OCI-M2 (cell line): Measurements from ENCODE around the gene C10orf120.

Experiments
- DNase-seq: peaks from one replicate; lab custom pipeline; 2025; ENCODE audit not compliant: unreplicated experiment; lab: John Stamatoyannopoulos, UW

C10orf120 gene

DNA sequence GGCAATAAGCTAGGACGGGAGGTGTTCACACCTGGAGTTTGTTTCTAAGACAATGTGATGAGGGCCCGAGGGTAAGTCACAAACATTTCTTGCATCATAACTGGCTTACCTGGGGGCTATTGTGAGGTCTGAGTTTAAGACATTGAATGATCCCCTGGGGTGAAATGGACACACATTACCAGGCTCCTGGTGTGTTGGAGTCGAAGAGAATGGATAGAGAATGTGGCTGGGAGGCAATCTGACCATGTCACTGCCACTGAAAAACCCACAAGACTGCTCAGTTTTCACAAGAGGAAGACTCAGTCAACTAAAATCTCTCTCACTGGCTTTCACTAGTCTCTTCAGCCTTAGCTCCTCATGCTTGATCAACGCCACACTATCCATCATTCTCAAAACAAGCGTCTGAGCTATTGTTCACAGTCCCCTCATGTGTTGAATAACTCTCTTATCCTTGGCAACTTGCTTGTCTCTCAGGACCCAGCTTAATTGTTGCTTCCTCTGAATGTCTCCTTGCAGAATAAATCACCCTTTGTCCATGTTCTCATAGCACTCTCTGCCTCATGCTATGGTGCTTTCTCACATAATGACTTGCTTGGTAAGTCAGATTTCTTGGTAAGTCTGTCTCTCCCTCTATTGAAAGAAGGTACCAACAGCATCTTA is at the start of gene C10orf120:
Gene C10orf120, minus strand, starts transcription at position 51 of the 660 bp plus-strand sequence. CDS start 56 bp downstream, outside the sequence.
- no peak for DNase-seq

DNA sequence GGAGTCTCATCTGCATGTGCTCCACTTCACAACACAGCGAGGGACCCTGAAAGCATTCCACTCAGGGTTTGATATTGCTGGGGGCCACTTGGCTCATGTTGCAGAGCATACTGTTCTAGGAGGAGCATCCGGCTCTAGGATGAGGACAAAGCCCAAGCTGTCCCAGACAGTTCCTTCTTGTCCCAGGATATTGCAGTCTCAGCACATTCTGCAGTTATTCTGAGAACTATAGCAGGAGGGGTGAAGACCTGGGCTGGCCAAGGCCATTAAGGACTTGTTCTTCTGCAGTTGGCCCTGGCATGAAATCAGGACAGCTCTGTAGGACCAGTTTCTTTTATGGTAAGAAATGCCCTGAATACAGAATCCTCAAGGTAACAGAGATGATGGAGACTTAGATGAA is 48.9 kb upstream of the C10orf120 start:
- no peak for DNase-seq

DNA sequence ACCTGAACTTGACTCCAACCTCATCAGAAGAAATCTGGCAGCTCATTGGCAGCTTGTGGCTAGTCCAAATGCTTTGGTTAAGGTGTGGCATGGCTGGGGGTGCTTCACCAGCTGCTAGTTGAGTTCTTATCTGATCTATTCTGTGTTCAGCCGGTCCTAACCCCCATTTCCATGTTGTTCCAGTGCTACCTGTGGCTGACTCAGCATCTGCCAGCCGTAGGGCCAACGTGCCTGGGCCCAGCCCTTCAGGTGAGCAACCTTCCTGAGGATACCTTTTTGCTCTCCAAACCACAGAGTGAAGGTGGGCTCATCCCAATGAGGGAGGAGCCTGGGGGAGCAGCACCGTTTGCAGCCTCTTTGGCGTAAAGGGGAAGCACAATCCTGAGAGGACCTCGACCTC is 46.8 kb upstream of the C10orf120 start:
- DNase-seq, result no peak

DNA sequence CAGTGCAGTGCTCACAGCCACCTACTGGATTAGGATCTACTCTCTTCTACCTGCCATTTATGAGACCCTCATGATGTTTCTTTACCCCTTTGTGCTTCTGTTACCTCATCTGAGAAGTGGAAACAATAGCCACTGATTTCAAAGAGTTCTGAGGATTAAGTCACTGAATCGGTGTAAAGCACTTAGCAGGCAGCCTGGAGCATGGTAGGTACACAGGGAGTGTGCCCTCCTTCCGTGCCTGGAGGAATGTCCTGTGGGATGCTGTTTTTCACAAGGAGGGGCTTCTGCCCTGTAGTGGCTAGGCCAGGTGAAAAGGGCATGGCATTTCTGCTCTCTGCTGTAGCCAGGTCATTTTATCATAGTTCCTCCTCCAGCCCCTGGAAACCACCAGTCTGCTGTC is 44.6 kb upstream of the C10orf120 start:
- no peak for DNase-seq

DNA sequence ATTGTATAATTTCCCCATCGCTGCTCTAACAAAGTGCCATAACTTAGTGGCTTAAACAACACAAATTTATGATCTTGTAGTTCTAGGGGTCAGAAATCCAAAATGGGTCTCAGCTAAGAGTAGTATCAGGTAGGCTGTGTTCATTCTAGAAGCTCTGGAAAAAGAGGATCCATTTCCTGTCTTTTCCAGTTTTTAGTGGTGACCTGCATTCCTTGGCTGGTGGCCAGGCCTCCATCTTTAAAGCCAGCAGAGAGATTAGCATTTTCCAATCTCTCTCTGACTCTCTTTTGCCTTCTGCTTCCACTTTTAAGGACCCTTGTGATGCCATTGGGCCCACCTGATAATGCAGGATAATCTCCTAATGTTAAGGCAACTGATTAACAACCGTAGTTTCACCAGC is 41.0 kb upstream of the C10orf120 start:
- DNase-seq, result no peak

DNA sequence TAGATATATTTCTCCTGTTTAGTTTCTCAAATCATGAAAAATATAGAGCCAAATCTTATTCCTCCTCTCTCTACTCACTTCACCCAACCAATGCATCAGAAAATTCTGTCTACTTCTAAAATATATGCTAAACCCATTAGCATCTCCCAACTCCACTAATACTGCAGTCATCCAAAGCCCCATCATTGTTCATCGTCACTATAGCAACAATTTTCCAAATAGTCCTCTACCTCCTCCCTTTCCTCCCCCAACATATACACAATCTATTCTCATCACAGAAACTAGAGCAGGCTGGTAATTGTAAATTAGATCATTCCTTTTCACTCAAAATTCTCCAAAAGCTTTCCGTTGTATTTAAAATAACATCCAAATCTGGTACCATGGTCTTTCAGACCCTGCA is 38.4 kb upstream of the C10orf120 start:
- DNase-seq, result no peak

DNA sequence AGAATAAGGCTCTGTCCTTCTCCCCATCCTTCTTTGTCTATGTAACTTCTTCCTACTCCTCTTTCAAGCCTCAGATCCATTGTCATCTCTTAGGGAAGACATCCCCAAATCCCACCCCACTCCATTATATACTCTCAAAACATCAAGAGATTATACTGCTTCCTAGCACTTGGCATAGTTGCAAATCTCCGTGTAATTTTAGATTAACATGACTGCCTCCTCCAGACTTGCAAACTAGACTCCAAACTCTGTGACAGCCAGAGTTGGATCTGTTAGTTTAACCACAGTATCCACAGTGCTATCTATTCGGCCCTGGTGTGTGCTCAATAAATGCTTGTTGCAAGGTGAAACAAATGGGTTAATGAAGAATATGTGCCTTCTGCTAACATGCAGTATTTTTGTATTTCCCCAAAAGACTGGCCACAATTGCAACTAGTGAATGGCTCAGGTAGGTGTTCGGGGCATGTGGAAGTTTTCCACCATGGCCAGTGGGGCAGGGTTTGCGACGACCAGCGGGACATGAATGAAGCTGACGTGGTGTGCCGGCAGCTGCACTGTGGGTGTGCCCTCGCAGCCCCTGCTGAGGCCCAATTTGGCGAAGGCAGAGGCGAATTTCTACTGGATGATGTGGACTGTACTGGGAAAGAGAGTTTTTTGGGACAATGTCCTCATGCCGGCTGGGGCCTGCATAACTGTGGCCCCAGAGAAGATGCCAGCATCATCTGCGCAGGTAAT is 34.5 kb upstream of the C10orf120 start:
- no peak for DNase-seq

DNA sequence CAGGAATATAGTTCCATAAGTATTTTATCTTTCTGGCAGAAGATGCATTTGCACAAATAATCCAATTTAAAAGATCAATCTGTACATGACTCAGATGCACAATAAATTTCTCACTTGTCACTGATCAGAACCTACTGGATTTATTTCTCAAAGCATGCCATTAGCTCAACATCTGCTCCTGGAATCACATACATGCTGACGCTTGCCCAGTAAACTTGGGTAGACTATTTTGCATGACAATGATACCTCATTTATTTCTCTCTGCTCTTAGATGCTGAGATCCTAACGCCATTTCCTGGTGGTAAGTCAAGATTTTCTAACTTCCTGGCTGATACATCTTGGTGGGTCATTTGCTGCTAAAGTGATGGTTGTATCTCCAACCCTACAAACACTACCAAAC is 33.8 kb upstream of the C10orf120 start:
- DNase-seq, result no peak

DNA sequence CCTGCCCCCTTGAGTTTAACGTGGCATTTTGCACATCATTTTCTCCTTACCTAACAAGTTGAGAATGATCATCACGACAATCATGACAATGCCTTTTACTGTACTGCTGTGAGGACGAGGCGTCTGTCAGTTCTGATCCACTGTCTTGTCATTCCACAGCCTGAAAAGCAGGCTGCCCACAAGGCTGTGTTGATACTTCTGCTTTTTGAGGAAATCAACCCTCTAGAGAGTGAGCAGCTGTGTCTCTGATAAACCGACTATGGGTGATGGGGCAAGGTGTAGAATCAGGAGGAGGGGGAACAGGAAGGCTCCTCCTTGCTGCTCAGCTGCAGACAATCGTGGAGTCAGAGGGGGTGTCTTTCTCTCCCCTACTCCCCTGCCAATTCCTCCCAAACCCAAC is 30.6 kb upstream of the C10orf120 start:
- no peak for DNase-seq

DNA sequence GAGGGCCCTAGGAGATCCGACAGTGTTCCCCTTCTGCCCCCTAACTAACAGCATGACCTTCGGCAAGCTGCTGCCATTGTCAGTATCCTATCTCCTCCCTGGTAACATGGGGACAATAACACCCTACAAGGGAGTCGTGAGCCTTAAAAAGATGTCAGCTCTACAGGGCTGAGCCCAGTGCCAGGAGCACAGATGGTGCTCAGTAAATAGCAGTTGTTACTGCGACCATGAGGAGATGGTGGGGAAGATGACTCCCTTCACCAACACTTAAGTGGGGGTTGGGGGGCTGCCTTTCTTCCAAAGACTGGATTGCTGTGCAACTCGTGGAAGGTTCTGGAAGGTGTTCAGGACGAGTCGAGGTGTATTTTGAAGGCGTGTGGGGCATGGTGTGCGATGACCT is 29.5 kb upstream of the C10orf120 start:
- DNase-seq, result no peak

DNA sequence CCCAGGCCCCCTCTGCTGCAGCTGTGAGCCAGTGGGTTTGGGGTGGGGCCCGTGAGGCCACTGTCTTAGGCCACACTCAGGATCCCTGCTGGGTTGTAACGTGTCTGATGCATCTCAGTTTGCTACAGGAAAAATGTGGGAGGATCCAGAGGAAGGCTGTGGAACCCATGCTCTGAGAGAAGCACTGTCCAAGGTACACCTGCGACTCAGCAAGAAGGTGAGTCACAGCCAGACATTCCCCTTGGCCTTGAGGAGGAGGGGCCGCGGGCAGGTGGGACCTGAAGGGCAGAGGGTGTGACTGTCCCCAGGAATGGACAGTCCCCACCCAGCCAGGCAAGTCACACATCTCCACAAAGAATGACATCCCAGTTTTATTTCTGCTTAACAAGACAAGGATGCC is 27.8 kb upstream of the C10orf120 start:
- DNase-seq, result no peak

DNA sequence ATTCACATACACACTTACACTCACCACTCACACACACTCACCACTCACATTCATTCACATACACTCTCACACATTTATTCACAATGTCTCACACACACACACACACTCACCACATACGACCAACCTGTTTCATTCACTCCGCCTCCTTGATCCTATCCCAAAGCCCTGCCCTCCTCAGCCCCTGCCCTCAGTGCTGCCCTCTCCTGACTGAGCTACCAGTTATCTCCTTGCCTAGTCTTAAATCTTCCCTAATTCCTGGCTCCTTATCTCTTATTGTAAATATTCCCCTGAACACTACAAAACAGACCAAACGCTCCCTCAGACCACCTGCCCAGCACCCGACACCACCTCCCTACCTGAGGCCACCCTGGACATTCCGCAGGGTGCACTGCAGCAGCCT is 26.1 kb upstream of the C10orf120 start:
- DNase-seq, result no peak

DNA sequence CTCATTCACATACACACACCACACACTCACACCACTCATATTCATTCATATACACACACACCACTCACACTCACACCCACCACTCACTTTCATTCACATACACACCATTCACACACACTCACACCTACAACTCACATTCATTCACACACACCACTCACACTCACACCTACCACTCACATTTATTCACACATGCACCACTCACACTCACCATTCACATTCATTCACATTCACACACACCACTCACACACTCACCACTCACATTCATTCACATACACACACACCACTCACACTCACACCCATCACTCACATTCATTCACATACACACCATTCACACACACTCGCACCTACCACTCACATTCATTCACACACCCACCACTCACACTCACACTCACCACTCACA is 25.4 kb upstream of the C10orf120 start:
- no peak for DNase-seq

DNA sequence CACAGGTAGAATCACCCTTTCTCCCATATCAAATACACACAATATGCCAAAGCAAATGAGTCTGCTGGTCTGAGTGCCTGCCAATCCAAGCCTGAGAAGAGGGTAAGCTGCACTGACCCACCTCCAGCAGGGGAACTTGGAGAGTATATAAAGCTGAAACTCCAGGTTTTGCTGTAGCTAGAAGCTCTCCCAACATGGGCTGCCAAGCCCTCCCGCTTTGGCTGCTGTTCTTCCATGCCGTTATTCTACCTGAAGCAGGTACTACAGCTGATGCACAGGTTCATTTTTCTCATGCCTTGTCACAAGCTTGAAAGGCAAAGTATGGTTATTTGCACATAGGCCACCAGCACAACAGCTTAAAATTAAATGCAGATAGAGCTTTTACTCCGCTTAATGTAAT is 21.5 kb upstream of the C10orf120 start:
- DNase-seq, result no peak

DNA sequence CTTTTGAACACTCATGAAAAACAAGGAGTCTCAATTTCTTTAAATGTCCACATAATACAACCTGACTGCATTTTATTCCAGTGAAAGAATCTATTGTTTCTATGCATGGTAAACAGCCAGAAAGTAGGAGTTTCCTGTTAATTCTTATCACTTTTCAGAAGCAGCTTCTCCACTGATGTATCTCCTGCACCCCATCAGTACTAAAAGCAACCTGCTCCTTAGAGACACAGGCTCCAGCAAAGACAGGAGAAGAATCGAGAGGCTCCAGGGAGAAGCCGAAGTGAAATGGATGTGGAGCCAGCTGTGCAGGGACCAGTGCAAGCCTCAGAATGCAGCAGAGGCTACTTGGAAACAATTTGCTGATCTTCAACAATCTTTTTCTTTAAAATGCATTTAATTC is 16.4 kb upstream of the C10orf120 start:
- no peak for DNase-seq

DNA sequence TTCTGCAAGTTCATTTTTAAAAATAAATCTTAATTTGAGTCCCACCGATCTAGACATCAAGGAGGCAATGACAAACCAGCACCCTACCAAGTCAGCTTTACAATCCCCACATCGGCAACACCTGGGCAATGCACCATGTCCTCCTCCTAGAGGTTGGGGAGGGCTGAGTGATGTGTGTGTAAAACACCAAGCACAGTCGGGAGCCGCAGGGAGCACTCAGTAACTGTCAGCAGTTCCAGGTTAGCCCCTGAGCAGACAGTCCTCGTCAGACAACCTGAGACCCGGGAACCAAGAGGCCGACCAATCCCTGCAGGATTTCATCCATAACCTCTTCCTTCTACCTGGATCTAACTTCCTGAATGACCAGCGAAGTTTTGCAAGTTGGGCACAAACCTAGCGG is 15.9 kb upstream of the C10orf120 start:
- no peak for DNase-seq

DNA sequence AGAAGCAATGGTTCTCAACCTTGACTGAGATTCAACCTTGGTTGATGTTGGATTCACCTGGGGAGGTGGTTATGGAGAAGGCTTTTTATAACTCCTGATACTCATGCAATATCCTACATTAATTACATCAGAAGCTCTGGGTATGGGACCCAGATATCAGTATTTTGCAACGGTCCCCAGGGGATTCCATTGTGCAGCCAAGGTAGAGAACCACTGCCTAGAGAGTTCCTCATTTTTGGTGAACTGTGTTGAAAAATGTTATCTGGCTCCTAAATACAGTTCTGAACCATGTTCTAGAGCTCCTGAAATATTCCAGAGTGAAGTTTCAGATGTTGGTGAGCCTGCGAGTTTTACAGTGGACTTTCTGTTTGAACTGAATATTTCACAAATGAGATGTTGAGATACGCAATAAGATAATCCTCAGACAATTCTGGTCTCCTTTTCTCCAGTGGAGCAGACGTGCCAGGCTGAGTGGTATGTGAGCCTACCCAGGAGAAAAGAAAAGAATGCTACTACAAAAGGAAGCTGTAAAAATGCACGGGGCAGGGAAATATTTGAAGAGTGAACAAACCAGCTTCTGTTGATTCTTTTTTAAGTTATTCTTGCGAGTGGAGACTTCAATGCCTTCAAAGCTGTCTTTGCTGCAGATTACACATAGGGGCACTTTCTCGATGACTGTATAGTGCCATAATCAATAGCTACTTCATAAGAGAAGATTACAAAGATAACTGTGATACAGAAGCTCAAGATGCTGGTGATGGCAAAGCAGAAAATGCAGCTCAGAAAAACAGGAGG is 13.6 kb upstream of the C10orf120 start:
- DNase-seq, result no peak

DNA sequence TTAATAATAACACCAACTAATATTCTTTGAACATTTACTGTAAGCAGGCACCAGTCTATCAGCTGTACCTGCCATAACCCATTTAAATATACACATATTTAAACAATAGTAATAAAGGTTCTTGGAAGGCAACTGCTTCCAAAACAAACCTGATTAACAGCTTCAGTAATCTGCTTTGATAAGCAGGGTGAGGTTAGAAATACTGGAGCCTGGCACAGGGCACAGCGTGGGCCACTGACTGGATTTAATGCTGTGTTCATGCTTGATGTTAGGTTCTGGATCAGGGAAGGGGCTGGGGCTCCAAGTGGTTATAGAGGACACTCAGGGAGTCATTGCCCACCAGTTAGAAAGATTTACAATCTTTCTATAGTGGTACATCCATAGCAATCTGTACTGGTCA is 10.9 kb upstream of the C10orf120 start:
- DNase-seq, result no peak

DNA sequence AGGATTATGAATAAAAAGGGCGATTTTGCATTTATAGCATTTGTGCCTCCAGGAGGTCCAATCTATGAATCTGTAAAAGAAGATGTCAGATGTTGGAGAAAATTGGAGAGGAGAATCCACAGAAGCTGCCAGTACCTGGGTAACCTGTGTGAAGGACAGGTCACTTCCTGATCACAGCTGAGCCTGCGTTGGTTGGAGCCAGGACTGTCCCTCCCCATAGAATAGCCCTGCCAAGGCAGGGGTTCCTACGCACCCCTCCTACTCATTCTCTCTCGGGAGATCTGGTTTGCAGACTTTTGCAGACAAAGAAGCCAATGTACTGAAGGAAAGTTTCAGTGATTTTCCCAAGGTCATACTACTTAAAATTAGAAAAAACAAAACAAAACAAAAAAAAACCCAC is 10.3 kb upstream of the C10orf120 start:
- no peak for DNase-seq

DNA sequence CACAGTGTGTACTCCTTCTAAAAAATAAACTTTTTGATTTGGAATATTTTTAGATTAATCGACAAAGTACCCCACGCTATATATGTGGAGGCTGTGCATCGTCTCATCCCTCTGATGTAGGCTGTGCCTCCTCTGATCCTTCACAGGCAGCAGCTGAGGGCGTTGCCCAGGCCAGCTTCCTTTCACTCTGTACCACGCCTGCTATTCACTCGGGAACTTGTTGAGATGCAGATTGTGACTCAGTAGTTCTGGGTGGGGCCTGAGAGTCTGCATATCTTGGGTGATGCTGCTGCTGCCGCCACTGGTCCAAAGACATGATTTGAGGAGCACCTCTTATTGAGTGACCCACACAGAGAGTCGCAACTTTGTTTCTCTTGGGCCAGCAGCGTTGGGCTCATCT is 7.9 kb upstream of the C10orf120 start:
- no peak for DNase-seq

DNA sequence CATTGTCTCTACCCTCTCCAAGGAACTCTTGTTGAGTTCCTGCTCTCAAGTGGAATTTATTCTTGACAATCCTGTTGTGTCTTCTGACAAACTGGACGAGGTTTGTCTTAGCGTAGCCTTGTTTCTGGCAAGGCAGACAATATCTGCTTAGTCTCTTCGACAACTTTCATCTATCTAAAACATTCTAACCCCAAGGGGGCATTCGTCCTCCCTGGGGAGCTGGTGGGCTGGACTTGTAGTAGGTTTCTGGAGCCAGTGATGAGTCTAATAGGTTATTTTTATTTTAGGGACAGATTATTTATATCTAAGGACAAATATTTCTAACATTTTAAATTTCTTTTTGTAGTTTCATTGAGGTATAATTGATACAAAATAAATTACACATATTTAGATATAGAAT is 7.3 kb upstream of the C10orf120 start:
- no peak for DNase-seq

DNA sequence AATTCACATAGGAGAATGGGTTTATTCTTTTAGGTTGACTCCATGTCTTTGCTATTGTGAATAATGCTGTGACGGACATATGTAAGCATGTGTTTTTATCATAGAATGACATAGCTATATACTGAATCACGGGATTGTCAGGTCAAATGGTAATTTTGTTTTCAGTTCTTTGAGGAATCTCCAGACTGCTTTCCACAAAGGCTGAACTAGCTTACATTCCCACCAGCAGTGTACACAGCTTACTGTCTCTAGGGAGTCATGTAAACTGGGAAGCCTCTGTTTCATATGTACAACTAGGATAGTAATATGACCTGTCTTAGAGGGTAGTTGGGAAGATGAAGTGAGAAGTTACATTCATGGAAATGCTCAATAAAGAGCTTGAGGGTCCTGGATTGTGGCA is 6.8 kb upstream of the C10orf120 start:
- DNase-seq, result no peak
